Prostate gland (tissue), 2 donors: ENCODE results near the gene CCDC182. TPM values are rescaled to one million over a fixed set of nuclear protein-coding genes. Genes with fewer than 3 reads are reported as not detected.

ENCODE experiments used
- DNase-seq: peaks from one replicate; pipeline ENCODE4 v3.0.0-alpha.2; 2019; ENCODE audit warnings: low spot score
- H3K27ac ChIP-seq, 2 donors: fragments of 200-600 bp; sonication (generic); 2 replicates each; pipeline ENCODE4 v1.5.1; 2017 to 2019
- H3K27me3 ChIP-seq: fragments of 200-600 bp; sonication (generic); replicated peaks from 2 replicates; pipeline ENCODE4 v1.5.1; 2019; ENCODE audit not compliant: insufficient read depth
- H3K36me3 ChIP-seq, 2 donors: fragments of 200-600 bp; sonication (generic); 1 replicate in 1 of 2; 2 replicates in 1 of 2; pipeline versions ENCODE4 v1.5.1 to v1.8.1; 2017 to 2019
- H3K4me1 ChIP-seq: fragments of 200-600 bp; sonication (generic); replicated peaks from 2 replicates; pipeline ENCODE4 v1.5.1; 2019
- H3K4me3 ChIP-seq, 2 donors: fragments of 200-600 bp; sonication (generic); 2 replicates each; pipeline ENCODE4 v1.5.1; 2017 to 2019
- H3K9me3 ChIP-seq: fragments of 200-600 bp; sonication (generic); 2 replicates; pipeline ENCODE4 v1.5.1; 2017
- POLR2A ChIP-seq: fragments of 450-650 bp; IDR thresholded peaks from one replicate; pipeline ENCODE4 v1.6.1; 2016; ENCODE audit warnings: antibody characterized with exemption, mild to moderate bottlenecking
- POLR2AphosphoS5 ChIP-seq: sonication (generic); formaldehyde crosslinking; IDR thresholded peaks from one replicate; pipeline ENCODE4 v1.6.1; 2017; ENCODE audit warnings: antibody characterized with exemption
- WGBS: methylation state at CpG from one replicate; pipeline ENCODE4 v1.1.5; 2018; 5-methylcytosine and 5-hydroxymethylcytosine counted together
- intact Hi-C: fragments of 100-400 bp; cut with DNase I; formaldehyde crosslinking; loops from one replicate; pipeline ENCODE4 v1.14.2; 2022
- total RNA-seq, 2 donors: library from RNA; depleted of rRNA; stranded (reverse); fragments of >200 nt; gene quantifications; one replicate each; pipeline ENCODE4 v1.1.0, GENCODE V29; 2016
- TF ChIP-seq, protein P1 (sequence below), 4 experiments: fragments of 200-600 bp in 2 of 4; fragments of 450-650 bp in 2 of 4; sonication (generic) in 2 of 4; IDR thresholded peaks; 1 replicate in 3 of 4; 2 replicates in 1 of 4; pipeline ENCODE4 v1.5.1; 2016 to 2019; ENCODE audit warnings: antibody characterized with exemption in 4 of 4, mild to moderate bottlenecking in 2 of 4, moderate library complexity in 2 of 4

Gene CCDC182
- total RNA-seq, 2 donors from 2014 or later: 1.1 TPM; not detected in 1

DNA sequence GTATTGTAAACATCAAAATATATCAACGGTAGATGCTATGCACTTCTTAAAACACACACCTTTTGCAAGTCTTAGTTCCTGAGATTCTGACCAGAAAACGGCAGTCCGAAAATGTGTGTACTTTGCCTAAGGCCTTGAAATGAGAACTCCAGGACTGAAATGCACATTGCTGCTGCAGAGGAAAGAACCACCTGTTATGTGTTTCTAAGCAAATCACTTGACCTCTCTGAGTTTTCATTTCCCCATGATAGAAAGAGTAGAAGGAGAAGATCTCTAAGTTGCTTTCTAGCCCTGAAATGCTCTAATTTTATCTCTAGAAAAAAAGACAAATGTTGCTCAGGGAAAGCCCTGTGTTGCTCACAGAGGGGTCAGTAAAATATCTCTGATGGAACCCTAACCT is 9.9 kb downstream of the CCDC182 start:
- H3K36me3 ChIP-seq: no peaks in the 10 kb centered on the region
- 79% methylated on average over 3 of the region's 3 CpGs for WGBS
- intact Hi-C loops: no loop called here
- H3K27ac ChIP-seq: no peak overlapping the region
- H3K9me3 ChIP-seq: no peaks in the 10 kb centered on the region
- no peak overlapping the region for H3K4me3 ChIP-seq
- no peaks in the 10 kb centered on the region for H3K4me1 ChIP-seq
- TF ChIP-seq, protein P1, sequence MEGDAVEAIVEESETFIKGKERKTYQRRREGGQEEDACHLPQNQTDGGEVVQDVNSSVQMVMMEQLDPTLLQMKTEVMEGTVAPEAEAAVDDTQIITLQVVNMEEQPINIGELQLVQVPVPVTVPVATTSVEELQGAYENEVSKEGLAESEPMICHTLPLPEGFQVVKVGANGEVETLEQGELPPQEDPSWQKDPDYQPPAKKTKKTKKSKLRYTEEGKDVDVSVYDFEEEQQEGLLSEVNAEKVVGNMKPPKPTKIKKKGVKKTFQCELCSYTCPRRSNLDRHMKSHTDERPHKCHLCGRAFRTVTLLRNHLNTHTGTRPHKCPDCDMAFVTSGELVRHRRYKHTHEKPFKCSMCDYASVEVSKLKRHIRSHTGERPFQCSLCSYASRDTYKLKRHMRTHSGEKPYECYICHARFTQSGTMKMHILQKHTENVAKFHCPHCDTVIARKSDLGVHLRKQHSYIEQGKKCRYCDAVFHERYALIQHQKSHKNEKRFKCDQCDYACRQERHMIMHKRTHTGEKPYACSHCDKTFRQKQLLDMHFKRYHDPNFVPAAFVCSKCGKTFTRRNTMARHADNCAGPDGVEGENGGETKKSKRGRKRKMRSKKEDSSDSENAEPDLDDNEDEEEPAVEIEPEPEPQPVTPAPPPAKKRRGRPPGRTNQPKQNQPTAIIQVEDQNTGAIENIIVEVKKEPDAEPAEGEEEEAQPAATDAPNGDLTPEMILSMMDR (IDR thresholded peaks at IDR 0.05): no peak
- TF ChIP-seq POLR2AphosphoS5 (no peak), POLR2A (no peak)
- DNase-seq: no peak
- no peaks in the 10 kb centered on the region for H3K27me3 ChIP-seq

GRCh38 chr17:57733085-57733484 is 12.0 kb downstream of the CCDC182 start:
- Histone ChIP-seq H3K36me3 (no peaks in the 10 kb centered on the region), H3K27me3 (no peaks in the 10 kb centered on the region), H3K27ac (no peak overlapping the region), H3K4me3 (no peak overlapping the region), H3K9me3 (no peaks in the 10 kb centered on the region), H3K4me1 (no peaks in the 10 kb centered on the region)
- intact Hi-C loops: no loop called here
- DNase-seq: no peak
- TF ChIP-seq POLR2A (no peak), POLR2AphosphoS5 (no peak)
- TF ChIP-seq, protein P1 (IDR thresholded peaks at IDR 0.05): no peak
- WGBS: 92% methylated on average over 2 of the region's 2 CpGs

- Histone ChIP-seq H3K9me3 (no peaks in the 10 kb centered on the region), H3K27me3 (no peaks in the 10 kb centered on the region), H3K36me3 (no peaks in the 10 kb centered on the region), H3K4me1 (no peaks in the 10 kb centered on the region), H3K27ac (no peak overlapping the region), H3K4me3 (no peak overlapping the region)
- TF ChIP-seq POLR2A (no peak), POLR2AphosphoS5 (no peak)
- TF ChIP-seq, protein P1 (IDR thresholded peaks at IDR 0.05): no peak
- no peak for DNase-seq
- intact Hi-C loops: no loop called here
- 69% methylated on average over 3 of the region's 3 CpGs for WGBS
Observed at GRCh38 chr17:57732062-57732461, 13.0 kb downstream of the CCDC182 start.

GRCh38 chr17:57730026-57730701 is 14.9 kb downstream of the CCDC182 start:
- Histone ChIP-seq H3K27ac (no peak overlapping the region), H3K4me3 (no peak overlapping the region), H3K9me3 (no peaks in the 10 kb centered on the region), H3K36me3 (no peaks in the 10 kb centered on the region), H3K27me3 (no peaks in the 10 kb centered on the region), H3K4me1 (no peaks in the 10 kb centered on the region)
- TF ChIP-seq POLR2AphosphoS5 (no peak), POLR2A (no peak)
- TF ChIP-seq, protein P1 (IDR thresholded peaks at IDR 0.05): no peak
- DNase-seq: no peak
- intact Hi-C loops: no loop called here
- 98% methylated on average over 3 of the region's 3 CpGs for WGBS

DNA sequence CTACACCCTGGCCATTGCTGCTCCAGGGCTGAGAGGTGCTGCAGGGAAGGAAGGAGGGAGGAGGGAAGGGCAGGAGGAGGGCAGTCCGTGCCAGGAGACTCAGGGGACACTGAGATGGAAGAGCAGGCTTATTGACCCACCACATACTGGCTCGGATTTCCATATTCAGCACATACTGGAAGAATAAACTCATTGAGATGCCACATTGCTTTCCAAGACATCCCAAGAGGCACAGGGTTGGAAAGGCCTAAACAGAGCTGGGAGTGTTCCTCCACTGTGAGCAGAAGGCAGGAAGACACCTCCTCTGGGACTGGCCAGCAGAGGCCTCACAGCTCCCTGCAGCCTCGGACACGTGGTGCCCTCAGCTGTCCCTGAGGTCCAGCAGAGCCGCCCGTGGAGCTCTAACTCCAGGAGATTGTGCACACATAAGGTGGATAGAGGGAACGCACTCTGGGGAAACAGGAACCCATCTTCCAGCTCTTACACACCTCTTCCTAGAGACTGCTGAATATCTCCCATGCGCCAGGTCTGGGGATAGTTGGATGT is 17.4 kb downstream of the CCDC182 start:
- no peaks in the 10 kb centered on the region for H3K9me3 ChIP-seq
- no peak for DNase-seq
- H3K27ac ChIP-seq: no peak overlapping the region
- intact Hi-C loops: no loop called here
- no peak overlapping the region for H3K4me3 ChIP-seq
- H3K36me3 ChIP-seq: no peaks in the 10 kb centered on the region
- 79% methylated on average over 8 of the region's 8 CpGs for WGBS
- TF ChIP-seq POLR2AphosphoS5 (no peak), POLR2A (no peak)
- TF ChIP-seq, protein P1 (IDR thresholded peaks at IDR 0.05): no peak
- H3K27me3 ChIP-seq: no peaks in the 10 kb centered on the region
- no peaks in the 10 kb centered on the region for H3K4me1 ChIP-seq
